ENCODE data around the gene SIPA1L2.

Gene SIPA1L2

GRCh38 chr1:232594768-232595698 is 34.9 kb downstream of the SIPA1L2 start:
- Histone ChIP-seq H3K4me1 (ENCODE audit: control insufficient read depth in 2 of 2, insufficient read depth in 1 of 2, low read depth in 1 of 2, low read length in 2 of 2) (peaks cover 36 to 50% of the 10 kb centered on the region in 2 donors), H3K9me3 (replicated peaks in 1 of 2; ENCODE audit: control insufficient read depth in 2 of 2, insufficient read depth in 1 of 2, low read depth in 1 of 2, low read length in 2 of 2) (peaks cover 0 to 11% of the 10 kb centered on the region in 2 donors), H3K4me3 (ENCODE audit: low read length in 2 of 2) (no peak overlapping the region), H3K14ac (ENCODE audit: low read length) (no peak overlapping the region), H4K8ac (ENCODE audit: low read depth, low read length) (no peak overlapping the region), H3K79me1 (ENCODE audit: low read depth, low read length) (peaks cover 2% of the 10 kb centered on the region), H3K23ac (ENCODE audit: low read depth, low read length, poor library complexity) (no peak overlapping the region), H2AFZ (ENCODE audit: low read length) (no peak overlapping the region), H2BK12ac (ENCODE audit: low read length) (peak overlapping the region; percentile 59), H2BK15ac (ENCODE audit: low read length) (no peak overlapping the region), H3K18ac (ENCODE audit: low read length) (peak overlapping the region; percentile 90), H3K27me3 (ENCODE audit: control insufficient read depth in 3 of 3, insufficient read depth in 3 of 3, low read depth in 1 of 3, low read length in 3 of 3) (no peaks in the 10 kb centered on the region), H3K4me2 (ENCODE audit: insufficient read depth, low read length, poor library complexity, severe bottlenecking) (no peak overlapping the region), H2BK5ac (ENCODE audit: low read length) (no peak overlapping the region), H3K4ac (ENCODE audit: low read length) (no peak overlapping the region), H3K9ac (ENCODE audit: low read depth, low read length, poor library complexity) (no peak overlapping the region), H2BK120ac (ENCODE audit: low read depth, low read length) (no peak overlapping the region), H3K36me3 (replicated peaks in 1 of 2; ENCODE audit: control insufficient read depth in 2 of 2, insufficient read depth in 2 of 2, low read length in 2 of 2) (peaks cover 0 to 29% of the 10 kb centered on the region in 2 donors), H2AK5ac (ENCODE audit: low read depth, low read length) (no peak overlapping the region), H3K27ac (replicated peaks; ENCODE audit: low read length) (peak overlapping the region; percentile 91), H4K91ac (ENCODE audit: low read depth, low read length, poor library complexity) (no peak overlapping the region)
- DNase-seq (ENCODE audit: low spot score), result peak; percentile 73
- no CpG with 5 or more reads among the region's 12 CpGs for WGBS, 2 donors (ENCODE audit: extremely low coverage in 2 of 2, insufficient read length in 2 of 2, insufficient replicate concordance in 1 of 2)

GRCh38 chr1:232593717-232594502 is 36.0 kb downstream of the SIPA1L2 start:
- Histone ChIP-seq H3K14ac (ENCODE audit: low read length) (no peak overlapping the region), H2AFZ (ENCODE audit: low read length) (no peak overlapping the region), H3K4ac (ENCODE audit: low read length) (no peak overlapping the region), H3K36me3 (replicated peaks in 1 of 2; ENCODE audit: control insufficient read depth in 2 of 2, insufficient read depth in 2 of 2, low read length in 2 of 2) (peaks cover 0 to 31% of the 10 kb centered on the region in 2 donors), H3K27ac (replicated peaks; ENCODE audit: low read length) (peak overlapping the region; percentile 52), H3K9me3 (replicated peaks in 1 of 2; ENCODE audit: control insufficient read depth in 2 of 2, insufficient read depth in 1 of 2, low read depth in 1 of 2, low read length in 2 of 2) (peaks cover 0 to 5% of the 10 kb centered on the region in 2 donors), H2BK12ac (ENCODE audit: low read length) (no peak overlapping the region), H2BK5ac (ENCODE audit: low read length) (peak overlapping the region; percentile 29), H3K23ac (ENCODE audit: low read depth, low read length, poor library complexity) (no peak overlapping the region), H3K79me1 (ENCODE audit: low read depth, low read length) (no peaks in the 10 kb centered on the region), H3K18ac (ENCODE audit: low read length) (peak overlapping the region; percentile 55), H3K4me3 (ENCODE audit: low read length in 2 of 2) (no peak overlapping the region), H2BK15ac (ENCODE audit: low read length) (peak overlapping the region; percentile 4), H4K91ac (ENCODE audit: low read depth, low read length, poor library complexity) (no peak overlapping the region), H4K8ac (ENCODE audit: low read depth, low read length) (peak overlapping the region; percentile 1), H3K4me1 (ENCODE audit: control insufficient read depth in 2 of 2, insufficient read depth in 1 of 2, low read depth in 1 of 2, low read length in 2 of 2) (peaks cover 38 to 50% of the 10 kb centered on the region in 2 donors), H3K27me3 (ENCODE audit: control insufficient read depth in 3 of 3, insufficient read depth in 3 of 3, low read depth in 1 of 3, low read length in 3 of 3) (no peaks in the 10 kb centered on the region), H2BK120ac (ENCODE audit: low read depth, low read length) (peak overlapping the region; percentile 69), H3K9ac (ENCODE audit: low read depth, low read length, poor library complexity) (peak overlapping the region; percentile 45), H2AK5ac (ENCODE audit: low read depth, low read length) (no peak overlapping the region), H3K4me2 (ENCODE audit: insufficient read depth, low read length, poor library complexity, severe bottlenecking) (no peak overlapping the region)
- no peak for DNase-seq (ENCODE audit: low spot score)
- WGBS, 2 donors (ENCODE audit: extremely low coverage in 2 of 2, insufficient read length in 2 of 2, insufficient replicate concordance in 1 of 2), result 100% methylated on average over 2 of the region's 14 CpGs; no CpG with 5 or more reads in 1 of the 2 donors

- Histone ChIP-seq H3K9me3 (replicated peaks in 1 of 2; ENCODE audit: control insufficient read depth in 2 of 2, insufficient read depth in 1 of 2, low read depth in 1 of 2, low read length in 2 of 2) (no peaks in the 10 kb centered on the region), H2BK120ac (ENCODE audit: low read depth, low read length) (no peak overlapping the region), H3K27ac (replicated peaks; ENCODE audit: low read length) (no peak overlapping the region)
Measured at GRCh38 chr1:232591344-232591743, 38.6 kb downstream of the SIPA1L2 start.

GRCh38 chr1:232590744-232591082 is 39.2 kb downstream of the SIPA1L2 start:
- H2BK12ac ChIP-seq (ENCODE audit: low read length), result no peak overlapping the region
- no peak overlapping the region for H3K9ac ChIP-seq (ENCODE audit: low read depth, low read length, poor library complexity)
- H3K14ac ChIP-seq (ENCODE audit: low read length), result no peak overlapping the region
- no peak overlapping the region for H2AK5ac ChIP-seq (ENCODE audit: low read depth, low read length)
- no peaks in the 10 kb centered on the region for H3K27me3 ChIP-seq (ENCODE audit: control insufficient read depth in 3 of 3, insufficient read depth in 3 of 3, low read depth in 1 of 3, low read length in 3 of 3)
- peaks cover 2% of the 10 kb centered on the region for H3K79me1 ChIP-seq (ENCODE audit: low read depth, low read length)
- H3K27ac ChIP-seq (replicated peaks; ENCODE audit: low read length), result no peak overlapping the region
- H2BK15ac ChIP-seq (ENCODE audit: low read length), result no peak overlapping the region
- H4K91ac ChIP-seq (ENCODE audit: low read depth, low read length, poor library complexity), result no peak overlapping the region
- peaks cover 0 to 50% of the 10 kb centered on the region in 2 donors for H3K36me3 ChIP-seq (replicated peaks in 1 of 2; ENCODE audit: control insufficient read depth in 2 of 2, insufficient read depth in 2 of 2, low read length in 2 of 2)
- no peak overlapping the region for H2AFZ ChIP-seq (ENCODE audit: low read length)
- no peak overlapping the region for H3K4me2 ChIP-seq (ENCODE audit: insufficient read depth, low read length, poor library complexity, severe bottlenecking)
- H3K4me3 ChIP-seq (ENCODE audit: low read length in 2 of 2), result no peak overlapping the region
- H2BK120ac ChIP-seq (ENCODE audit: low read depth, low read length), result no peak overlapping the region
- no peak overlapping the region for H3K4ac ChIP-seq (ENCODE audit: low read length)
- H3K23ac ChIP-seq (ENCODE audit: low read depth, low read length, poor library complexity), result no peak overlapping the region
- H4K8ac ChIP-seq (ENCODE audit: low read depth, low read length), result no peak overlapping the region
- H3K9me3 ChIP-seq (replicated peaks in 1 of 2; ENCODE audit: control insufficient read depth in 2 of 2, insufficient read depth in 1 of 2, low read depth in 1 of 2, low read length in 2 of 2), result no peaks in the 10 kb centered on the region
- WGBS, 2 donors (ENCODE audit: extremely low coverage in 2 of 2, insufficient read length in 2 of 2, insufficient replicate concordance in 1 of 2), result no CpG with 5 or more reads among the region's 5 CpGs
- H3K4me1 ChIP-seq (ENCODE audit: control insufficient read depth in 2 of 2, insufficient read depth in 1 of 2, low read depth in 1 of 2, low read length in 2 of 2), result peaks cover 29 to 35% of the 10 kb centered on the region in 2 donors
- H3K18ac ChIP-seq (ENCODE audit: low read length), result no peak overlapping the region
- DNase-seq (ENCODE audit: low spot score), result no peak
- H2BK5ac ChIP-seq (ENCODE audit: low read length), result no peak overlapping the region

More at GRCh38 chr1:232591344-232591743, 38.6 kb downstream of the SIPA1L2 start:
- no peak overlapping the region for H3K14ac ChIP-seq (ENCODE audit: low read length)
- no peak overlapping the region for H3K18ac ChIP-seq (ENCODE audit: low read length)
- peaks cover 2% of the 10 kb centered on the region for H3K79me1 ChIP-seq (ENCODE audit: low read depth, low read length)
- H3K4me1 ChIP-seq (ENCODE audit: control insufficient read depth in 2 of 2, insufficient read depth in 1 of 2, low read depth in 1 of 2, low read length in 2 of 2), result peaks cover 33 to 41% of the 10 kb centered on the region in 2 donors
- H4K8ac ChIP-seq (ENCODE audit: low read depth, low read length), result no peak overlapping the region
- H4K91ac ChIP-seq (ENCODE audit: low read depth, low read length, poor library complexity), result no peak overlapping the region
- no peak overlapping the region for H2BK5ac ChIP-seq (ENCODE audit: low read length)
- H3K36me3 ChIP-seq (replicated peaks in 1 of 2; ENCODE audit: control insufficient read depth in 2 of 2, insufficient read depth in 2 of 2, low read length in 2 of 2), result peaks cover 0 to 44% of the 10 kb centered on the region in 2 donors
- no peak overlapping the region for H3K9ac ChIP-seq (ENCODE audit: low read depth, low read length, poor library complexity)
- WGBS, 2 donors (ENCODE audit: extremely low coverage in 2 of 2, insufficient read length in 2 of 2, insufficient replicate concordance in 1 of 2), result no CpG with 5 or more reads among the region's 3 CpGs
- H3K4me3 ChIP-seq (ENCODE audit: low read length in 2 of 2), result no peak overlapping the region
- H3K23ac ChIP-seq (ENCODE audit: low read depth, low read length, poor library complexity), result no peak overlapping the region
- H2AFZ ChIP-seq (ENCODE audit: low read length), result no peak overlapping the region
- H2AK5ac ChIP-seq (ENCODE audit: low read depth, low read length), result no peak overlapping the region
- H3K27me3 ChIP-seq (ENCODE audit: control insufficient read depth in 3 of 3, insufficient read depth in 3 of 3, low read depth in 1 of 3, low read length in 3 of 3), result no peaks in the 10 kb centered on the region
- no peak overlapping the region for H2BK12ac ChIP-seq (ENCODE audit: low read length)
- no peak overlapping the region for H2BK15ac ChIP-seq (ENCODE audit: low read length)
- no peak overlapping the region for H3K4me2 ChIP-seq (ENCODE audit: insufficient read depth, low read length, poor library complexity, severe bottlenecking)
- H3K4ac ChIP-seq (ENCODE audit: low read length), result no peak overlapping the region
- no peak for DNase-seq (ENCODE audit: low spot score)

Measured in neuronal stem cell (in vitro differentiated cells).